ENCODE results near the gene SELENOH.

GRCh38 chr11:57792060-57792541 lies 50.8 kb downstream of the SELENOH start:
- TF ChIP-seq SP2 (IDR thresholded peaks at IDR 0.05; ENCODE audit: extremely low read depth, low read depth, low read length, poor library complexity, severe bottlenecking) (no peak), POLR2A (conservative IDR thresholded peaks at IDR 0.05) (no peak), ARID2 (IDR thresholded peaks at IDR 0.05) (no peak), CTCF (IDR thresholded peaks at IDR 0.05 in 2 of 3, conservative IDR thresholded peaks at IDR 0.05 in 1 of 3; ENCODE audit: insufficient read depth in 2 of 3, low read depth in 1 of 3, low read length in 3 of 3) (no peak), YBX1 (IDR thresholded peaks at IDR 0.05) (no peak), FOXJ3 (CRISPR knock-in tag; IDR thresholded peaks at IDR 0.05) (no peak), ZMIZ1 (IDR thresholded peaks at IDR 0.05; ENCODE audit: low read depth in 2 of 2, low read length in 2 of 2) (no peak), TEAD1 (CRISPR knock-in tag; IDR thresholded peaks at IDR 0.05) (no peak)

Measured in K562 (cell line).